HG02970 (cell line): ENCODE measurements around the gene MKRN2OS.

ENCODE experiments used
- ATAC-seq: cut with Tn5 transposase; IDR thresholded peaks from one replicate; pipeline ENCODE4 v1.9.1; 2021; ENCODE audit warnings: mild to moderate bottlenecking, moderate library complexity, moderate number of reproducible peaks; ENCODE audit not compliant: unreplicated experiment, low FRiP score

Gene MKRN2OS, protein sequence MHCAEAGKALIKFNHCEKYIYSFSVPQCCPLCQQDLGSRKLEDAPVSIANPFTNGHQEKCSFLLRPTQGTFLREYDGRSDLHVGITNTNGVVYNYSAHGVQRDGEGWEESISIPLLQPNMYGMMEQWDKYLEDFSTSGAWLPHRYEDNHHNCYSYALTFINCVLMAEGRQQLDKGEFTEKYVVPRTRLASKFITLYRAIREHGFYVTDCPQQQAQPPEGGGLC

DNA sequence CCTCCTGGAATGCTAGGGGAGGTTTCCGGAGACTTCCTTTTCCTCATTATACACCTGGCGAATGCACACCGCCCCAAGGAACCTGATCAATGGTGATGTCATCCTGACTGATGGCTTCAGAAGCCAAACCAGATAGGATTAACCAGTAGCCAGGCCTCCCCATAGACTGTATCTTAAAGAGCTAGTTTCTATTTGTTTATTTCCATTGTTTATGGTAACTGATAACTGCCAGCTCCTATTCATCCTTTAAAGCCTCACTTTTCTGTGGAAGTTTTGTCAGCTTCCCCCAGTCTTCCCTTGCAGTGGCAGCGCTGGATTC lies at the start of gene MKRN2OS:
Gene MKRN2OS (minus strand): TSS at position 27 of the 319 bp plus-strand sequence. CDS start 35 bp downstream, outside the sequence.
- no peak for ATAC-seq

DNA sequence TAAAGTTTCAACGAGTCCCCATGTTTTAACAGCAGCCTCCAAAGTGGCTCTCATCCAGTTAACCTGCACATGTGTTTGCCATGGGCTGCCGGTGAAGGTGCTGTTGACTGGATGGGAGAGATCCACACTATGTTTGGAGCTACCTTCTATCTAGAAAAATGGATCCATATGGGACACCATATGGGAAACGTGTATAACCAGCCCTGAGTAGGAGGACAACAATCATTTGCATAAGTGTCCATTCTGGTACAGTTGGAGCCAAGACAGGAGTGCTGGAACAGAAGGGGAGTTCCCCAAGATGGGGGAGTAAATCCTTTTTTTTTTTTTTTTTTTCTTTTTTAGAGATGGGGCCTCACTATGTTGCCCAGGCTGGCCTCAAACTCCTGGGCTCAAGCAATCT lies 48.2 kb upstream of the MKRN2OS start:
- no peak for ATAC-seq

DNA sequence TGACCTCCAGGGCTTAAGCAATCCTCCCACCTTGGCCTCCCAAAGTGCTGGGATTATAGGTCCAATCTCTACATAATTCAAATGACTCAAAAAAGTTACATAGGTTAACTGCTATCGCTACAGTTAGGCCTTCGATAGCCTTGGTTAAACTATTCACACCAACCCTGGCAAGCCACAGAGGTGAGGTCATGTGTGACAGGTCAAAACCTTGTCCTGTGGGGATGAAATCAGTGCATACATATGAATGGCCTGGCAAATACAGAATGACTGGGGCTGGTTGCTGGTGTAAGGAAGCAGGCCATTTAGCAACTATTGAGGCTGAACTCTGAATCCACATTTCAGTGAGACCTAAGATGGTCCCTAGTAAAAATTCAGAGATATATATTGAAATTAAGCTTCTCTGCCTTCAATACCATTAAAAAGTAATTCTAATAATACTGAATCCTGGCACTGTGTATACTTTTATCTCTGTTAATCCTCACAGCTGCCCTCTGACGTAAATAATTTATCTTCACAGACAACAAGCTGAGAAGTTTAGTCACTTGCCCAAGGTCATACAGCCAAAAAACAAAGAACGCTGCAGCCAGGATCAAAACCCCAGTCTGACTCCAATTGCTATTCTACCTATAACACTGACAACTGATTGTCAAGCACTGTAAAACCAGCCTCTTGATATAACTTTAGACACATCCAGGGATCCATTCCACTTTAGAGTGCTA lies 46.9 kb upstream of the MKRN2OS start:
- no peak for ATAC-seq

DNA sequence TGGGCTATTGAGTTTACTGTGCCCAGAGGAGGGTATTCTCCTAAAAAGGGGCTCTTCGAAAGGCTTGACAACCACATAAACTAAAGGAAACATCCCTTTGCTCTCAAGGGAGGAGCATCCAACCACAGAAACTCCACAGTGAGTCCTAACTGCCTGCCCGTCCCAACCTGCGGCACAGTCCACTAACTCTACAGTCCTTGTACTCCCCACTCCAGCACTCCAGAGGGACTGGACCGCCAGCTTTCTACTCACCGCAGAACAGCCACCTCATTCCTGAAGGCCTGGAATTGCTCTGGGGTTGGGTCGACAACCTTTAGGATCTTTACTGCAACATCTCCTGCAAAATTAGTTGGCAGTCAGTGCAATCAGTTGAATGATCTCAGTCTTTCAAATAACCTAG lies 46.2 kb upstream of the MKRN2OS start:
- ATAC-seq: no peak

DNA sequence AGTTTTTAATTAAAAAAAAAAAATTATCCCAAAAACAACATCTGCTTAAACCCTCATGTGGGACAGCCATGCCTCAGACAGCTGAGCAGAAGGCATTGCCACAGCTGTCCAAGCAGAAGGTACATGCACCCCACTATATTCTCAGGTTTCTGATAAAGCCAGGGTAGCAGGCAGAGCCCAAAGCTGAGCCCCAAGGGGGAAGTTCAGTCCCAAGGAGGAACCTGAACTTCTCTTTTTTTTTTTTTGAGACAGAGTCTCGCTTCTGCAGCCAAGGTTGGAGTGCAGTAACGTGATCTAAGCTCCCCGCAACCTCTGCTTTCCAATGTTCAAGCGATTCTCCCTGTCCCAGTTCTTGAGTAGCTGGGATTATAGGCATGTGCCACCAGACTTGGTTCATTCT lies 44.8 kb upstream of the MKRN2OS start:
- ATAC-seq: no peak

DNA sequence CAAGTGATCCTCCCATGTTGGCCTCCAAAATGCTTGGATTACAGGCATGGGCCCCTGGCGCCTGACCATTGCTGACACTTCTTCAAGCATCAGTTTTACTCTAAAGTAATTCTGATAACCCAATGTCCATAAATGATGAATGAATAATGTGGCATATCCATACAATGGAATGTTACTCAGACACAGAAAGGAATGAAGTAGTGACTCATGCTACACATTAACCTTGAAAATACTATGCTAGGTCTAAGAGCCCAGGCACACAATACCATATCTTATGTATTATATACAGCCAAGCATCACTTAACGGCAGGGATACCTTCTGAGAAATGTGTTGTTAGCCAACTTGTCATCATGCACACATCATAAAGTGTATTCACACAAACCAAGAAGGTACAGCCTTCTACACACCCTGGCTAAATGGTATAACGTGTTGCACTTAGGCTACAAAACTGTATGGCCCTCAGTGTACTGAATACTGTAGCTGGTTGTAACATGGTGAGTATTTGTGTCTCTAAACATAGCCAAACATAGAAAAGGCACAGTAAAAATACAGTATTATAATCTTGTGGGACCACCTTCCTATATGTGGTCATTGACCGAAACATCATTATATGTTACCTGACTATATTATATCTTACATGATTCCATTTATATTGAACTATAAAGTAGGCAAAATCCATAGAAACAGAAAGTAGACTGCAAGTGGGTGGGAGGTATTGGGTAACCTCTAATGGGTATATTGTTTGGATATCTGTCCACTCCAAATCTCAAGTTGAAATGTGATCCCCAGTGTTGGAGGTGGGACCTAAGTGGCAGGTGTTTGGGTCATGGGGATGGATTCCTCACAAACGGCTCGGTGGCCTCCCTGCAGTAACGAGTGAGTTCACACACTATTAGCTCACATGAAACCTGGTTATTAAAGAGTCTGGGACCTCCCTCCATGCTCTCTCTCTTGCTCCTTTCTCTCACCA lies 43.0 kb upstream of the MKRN2OS start:
- no peak for ATAC-seq

DNA sequence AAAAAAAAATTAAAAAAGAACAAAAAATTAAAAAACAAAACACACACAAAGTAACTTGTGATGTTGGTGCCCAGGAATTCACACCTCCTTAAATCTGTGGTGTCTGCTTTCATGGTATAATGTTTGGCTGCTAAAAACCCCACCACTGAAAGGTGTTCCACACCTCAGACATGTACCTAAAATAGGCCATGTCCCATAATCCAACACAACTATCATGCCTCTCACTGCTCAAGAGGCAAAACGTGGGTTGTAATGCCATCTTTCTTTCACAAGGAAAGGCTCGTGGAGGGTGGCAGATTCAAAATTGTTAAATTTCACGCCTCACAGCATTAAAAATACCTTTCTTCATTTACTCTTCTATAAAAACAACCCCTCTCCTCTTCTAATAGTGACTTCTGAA lies 41.1 kb upstream of the MKRN2OS start:
- no peak for ATAC-seq

DNA sequence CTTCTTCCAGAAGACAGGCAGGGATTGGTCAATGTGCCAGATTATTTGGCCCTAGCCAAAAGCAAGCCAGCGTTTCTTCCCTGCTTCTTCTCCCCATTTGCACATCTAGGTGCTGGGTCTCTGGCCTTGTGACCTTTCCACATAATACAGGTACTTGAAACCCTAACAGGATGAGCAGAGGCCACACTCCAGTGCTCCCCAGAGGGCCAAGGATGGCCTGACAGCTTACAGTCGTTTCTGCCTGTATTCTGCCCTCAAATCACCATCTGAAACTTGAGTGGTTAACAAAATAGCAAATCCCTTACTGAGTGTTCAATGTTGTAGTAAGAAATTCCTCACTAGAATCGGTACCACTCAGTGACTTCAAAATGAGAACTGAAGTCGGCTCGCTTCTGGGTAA lies 40.7 kb upstream of the MKRN2OS start:
- ATAC-seq: no peak

DNA sequence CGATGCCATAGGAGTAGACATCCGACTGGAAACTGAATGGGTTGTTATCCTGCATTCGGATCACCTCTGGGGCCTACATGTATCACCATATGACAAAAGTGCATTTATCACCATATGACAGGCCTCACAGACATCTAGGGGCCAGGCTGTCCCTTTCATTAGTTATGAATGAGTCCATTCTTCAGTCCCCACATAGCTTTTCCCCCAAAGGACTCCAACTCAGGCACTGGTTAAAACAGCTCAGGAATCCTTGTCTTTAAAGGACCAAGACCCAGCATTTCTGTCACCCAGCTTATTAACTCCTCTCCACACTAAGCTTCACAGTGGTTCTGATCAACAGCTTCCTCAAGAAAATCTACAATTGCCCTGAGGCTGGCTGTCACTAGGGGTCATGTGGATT lies 39.9 kb upstream of the MKRN2OS start:
- no peak for ATAC-seq

DNA sequence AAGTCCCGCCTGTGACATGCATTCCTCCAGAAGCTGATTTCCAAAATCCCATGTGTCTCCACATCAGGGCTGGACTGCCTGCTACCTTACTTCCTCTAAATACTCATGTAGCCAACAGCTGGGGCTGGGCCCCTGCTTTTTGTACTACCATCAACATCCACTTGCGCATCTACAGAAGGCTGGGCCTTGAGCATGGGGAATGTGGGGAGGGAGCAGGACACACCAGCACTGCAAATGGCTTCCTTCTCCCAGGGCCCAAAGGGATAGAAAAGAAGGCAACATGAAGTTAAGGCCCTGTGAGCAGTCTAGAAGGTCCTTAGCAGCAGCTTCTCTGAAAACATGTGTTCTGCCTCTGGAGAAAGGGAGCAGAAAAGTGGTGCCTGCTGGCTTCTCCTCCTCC lies 38.8 kb upstream of the MKRN2OS start:
- no peak for ATAC-seq

DNA sequence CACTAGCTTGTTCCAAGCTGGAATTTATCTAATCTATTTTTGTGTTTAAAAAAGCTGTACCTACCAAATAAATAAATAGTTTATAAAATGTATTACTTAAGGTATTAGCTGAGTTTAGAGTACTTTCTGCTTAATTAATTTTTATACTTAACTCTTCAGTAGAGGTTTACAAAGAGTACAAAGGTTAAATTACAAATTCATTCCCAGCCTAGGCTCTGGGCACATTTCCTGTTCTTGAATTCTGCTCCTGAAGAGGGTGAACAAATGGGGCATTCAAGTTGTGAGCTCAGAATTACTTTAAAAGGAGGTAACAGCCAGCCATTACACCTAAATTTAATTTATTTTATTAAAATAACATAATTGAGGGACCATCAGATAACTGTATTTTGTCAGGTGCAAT lies 38.0 kb upstream of the MKRN2OS start:
- ATAC-seq: no peak

DNA sequence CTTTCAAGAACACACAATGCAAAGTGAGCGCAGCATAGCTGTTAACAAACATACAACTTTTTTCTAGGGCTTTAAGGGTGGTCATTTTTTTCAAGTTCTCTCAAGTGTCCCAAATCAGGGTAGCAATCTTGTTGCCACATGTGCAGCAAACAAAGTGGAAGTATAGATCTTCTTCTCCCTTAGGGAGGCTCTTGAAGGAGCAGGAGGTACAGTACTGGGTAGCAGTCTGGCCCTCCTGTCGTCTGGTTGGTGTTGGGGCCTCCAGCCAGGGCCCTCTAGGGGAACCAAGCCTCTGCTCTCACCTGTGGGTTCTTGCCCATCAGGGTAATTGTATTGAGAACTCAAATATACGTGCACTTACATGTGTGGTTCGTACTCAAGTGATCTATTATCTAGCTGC lies 37.4 kb upstream of the MKRN2OS start:
- no peak for ATAC-seq

DNA sequence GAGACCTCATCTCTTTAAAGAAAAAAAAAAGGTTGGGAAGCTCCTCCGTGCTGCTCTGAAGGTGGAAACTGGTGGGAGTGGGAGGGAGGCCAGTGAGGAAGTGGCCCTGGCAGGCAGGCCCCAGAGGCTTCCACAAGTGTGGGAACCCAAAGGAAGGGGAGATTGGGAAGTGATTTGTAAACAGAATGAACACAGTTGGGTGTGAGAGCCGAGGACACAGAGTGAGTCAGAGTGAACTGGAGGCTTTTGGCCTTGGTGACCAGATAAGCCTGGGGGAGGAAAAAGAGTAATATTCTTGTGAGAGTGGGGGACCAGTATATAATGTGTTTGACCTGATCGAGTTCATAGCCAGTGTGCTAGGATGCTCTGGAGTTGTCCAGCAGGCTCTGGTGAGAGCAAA lies 34.6 kb upstream of the MKRN2OS start:
- ATAC-seq: no peak

DNA sequence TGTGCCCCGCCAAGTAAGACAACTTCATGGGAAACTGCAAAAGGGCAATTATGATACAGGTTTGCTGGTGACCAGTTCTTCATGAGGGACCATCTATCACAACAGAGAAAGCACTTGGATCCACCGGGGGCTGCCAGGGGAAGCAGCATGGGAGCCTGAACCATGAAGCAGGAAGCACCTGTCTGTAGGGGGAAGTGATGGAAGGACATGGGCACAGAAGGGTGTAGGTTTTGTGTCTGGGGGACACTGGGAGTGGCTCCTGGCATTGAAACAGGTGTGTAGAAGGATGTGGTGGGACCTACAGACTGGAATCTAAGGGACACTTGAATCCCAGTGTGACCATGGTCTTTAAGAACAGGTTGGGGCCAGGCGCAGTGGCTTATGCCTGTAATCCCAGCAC lies 34.2 kb upstream of the MKRN2OS start:
- no peak for ATAC-seq

DNA sequence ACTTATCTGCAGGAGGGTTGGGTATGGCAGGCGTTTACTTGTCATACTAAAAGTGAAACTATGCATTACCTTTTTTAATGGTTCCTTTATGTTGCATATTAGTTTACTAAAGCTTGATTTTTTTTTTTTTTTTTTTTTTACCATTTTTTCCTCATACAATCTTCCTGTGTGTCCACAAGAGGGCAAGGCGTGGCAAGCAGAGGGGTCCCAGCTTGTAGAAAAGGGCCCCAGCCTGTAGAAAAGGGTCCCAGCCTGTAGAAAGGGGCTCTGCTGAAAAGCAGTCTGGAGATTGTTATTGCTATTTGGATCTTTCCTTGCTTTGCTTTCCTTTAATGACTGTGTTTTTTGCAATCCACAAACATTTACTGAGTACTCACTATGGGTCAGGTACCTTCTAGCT lies 33.4 kb upstream of the MKRN2OS start:
- ATAC-seq: no peak

DNA sequence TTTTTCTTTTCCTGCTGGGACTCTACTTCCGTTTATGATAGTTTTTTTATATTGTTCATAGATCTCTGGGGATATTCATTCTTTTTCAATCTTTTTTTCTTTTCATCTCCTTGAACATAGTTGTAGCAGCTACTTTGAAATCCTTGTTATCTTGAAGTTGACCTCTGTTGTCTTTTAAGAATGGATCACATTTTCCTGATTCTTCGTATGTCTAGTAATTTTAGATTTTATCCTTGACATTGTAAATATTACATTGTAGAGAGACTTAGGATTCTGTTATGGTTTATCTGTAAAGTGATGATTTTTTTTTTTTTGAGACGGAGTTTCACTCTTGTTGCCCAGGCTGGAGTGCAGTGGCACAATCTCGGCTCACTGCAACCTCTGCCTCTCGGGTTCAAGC lies 32.1 kb upstream of the MKRN2OS start:
- no peak for ATAC-seq

DNA sequence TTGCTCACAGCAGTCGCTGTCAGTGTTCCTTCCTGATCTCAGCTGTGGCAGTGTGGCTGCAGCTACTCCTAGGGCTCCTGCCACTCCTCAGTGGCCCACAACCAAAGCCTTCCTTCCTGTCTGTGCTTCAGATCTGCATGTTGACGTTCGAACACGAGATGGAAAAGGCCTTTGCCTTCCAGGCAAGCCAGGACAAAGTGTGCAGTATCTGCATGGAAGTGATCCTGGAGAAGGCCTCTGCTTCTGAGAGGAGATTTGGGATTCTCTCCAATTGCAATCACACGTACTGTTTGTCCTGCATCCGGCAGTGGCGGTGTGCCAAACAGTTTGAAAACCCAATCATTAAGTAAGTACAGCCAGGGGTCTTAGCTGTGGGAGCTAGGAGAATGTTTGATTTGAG lies 29.4 kb upstream of the MKRN2OS start:
- ATAC-seq: no peak

DNA sequence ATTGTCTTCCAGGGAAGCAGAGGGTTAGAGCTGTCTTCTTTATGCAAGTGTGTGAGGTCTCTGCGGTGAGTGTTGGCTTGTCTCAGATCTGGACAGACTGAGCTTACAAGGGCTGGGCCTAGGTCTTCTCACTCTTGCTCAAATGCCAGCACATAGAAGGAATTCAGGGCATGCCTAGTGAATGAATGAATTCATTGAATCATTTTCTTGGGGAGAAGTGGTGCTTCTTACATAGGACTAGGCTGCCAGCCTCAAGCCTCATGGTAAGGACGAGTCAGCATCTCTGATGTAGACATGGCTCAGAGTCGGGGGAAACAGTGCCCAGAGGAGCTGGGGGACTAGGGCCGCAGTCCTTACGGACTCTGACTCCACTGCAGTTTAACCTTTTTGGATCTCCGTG lies 28.8 kb upstream of the MKRN2OS start:
- no peak for ATAC-seq

DNA sequence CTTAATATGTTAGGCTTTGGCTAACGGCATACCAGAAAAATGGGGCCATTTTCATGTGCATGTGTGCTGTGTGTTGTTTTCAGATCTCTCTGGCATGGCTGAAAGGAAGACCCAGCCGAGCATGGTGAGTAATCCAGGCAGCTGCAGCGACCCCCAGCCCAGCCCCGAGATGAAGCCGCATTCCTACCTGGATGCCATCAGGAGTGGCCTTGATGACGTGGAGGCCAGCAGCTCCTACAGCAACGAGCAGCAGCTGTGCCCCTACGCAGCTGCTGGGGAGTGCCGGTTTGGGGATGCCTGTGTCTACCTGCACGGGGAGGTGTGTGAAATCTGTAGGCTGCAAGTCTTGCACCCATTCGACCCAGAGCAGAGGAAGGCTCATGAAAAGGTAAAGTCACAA lies 26.7 kb upstream of the MKRN2OS start:
- ATAC-seq: no peak

DNA sequence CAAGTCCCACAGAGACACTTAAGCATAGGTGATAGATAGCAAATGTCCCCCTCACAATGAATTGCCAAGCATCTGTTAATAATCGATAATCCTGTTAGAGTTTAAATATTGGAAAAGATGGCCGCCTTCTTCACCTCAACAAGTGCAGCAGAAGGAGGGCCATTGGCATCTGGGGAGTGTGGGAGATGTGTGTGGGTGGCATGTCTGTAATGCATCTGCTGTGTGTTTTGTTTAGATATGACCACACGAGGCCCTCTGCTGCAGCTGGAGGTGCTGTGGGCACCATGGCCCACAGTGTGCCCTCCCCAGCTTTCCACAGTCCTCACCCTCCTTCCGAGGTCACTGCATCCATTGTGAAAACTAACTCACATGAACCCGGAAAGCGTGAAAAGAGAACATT lies 24.5 kb upstream of the MKRN2OS start:
- ATAC-seq: no peak

DNA sequence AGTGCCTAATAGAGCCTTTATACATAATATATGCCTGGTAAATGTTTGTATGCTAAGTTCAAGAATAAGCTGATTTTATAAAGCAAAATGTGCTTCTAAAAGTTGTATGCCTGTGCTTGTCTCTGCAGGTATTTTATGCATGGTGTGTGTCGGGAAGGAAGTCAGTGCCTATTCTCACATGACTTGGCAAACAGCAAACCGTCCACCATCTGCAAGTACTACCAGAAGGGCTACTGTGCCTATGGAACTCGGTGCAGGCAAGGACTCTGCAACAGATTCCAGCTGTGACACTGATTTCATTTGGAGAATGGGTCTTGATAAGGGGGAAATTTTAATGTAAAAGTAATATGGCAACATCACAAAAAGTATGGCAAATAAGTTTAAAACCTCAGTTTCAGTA lies 23.4 kb upstream of the MKRN2OS start:
- ATAC-seq: no peak
